B cell (primary cell): ENCODE data around the gene LPGAT1. TPM values are rescaled to one million over a fixed set of nuclear protein-coding genes. Genes with fewer than 3 reads are reported as not detected.
A peak's percentile ranks its signal among the peaks of the same experiment; 100 is the strongest.

ENCODE experiments used
- ATAC-seq: fragments of 200-7000 bp; cut with Tn5 transposase; one replicate; pipeline ENCODE4 v1.10.0; 2021; ENCODE audit warnings: low read depth, mild to moderate bottlenecking, moderate number of reproducible peaks, moderate library complexity
- CTCF ChIA-PET: fragments of 350-600 bp; sonication (Branson Sonifier 250); formaldehyde crosslinking; loops from one replicate; lab custom pipeline; 2021; ENCODE audit warnings: antibody characterized with exemption, inconsistent platforms; lab: Charles Lee
- POLR2A ChIA-PET: fragments of 350-600 bp; sonication (Branson Sonifier 250); formaldehyde crosslinking; loops from one replicate; lab custom pipeline; 2021; ENCODE audit warnings: antibody characterized with exemption; lab: Charles Lee
- DNase-seq: peaks from one replicate; pipeline ENCODE4 v3.0.0; 2013
- H2AFZ ChIP-seq: 2 replicates; pipeline ENCODE4 v1.6.1; 2012; ENCODE audit warnings: mild to moderate bottlenecking, low read depth, low read length; ENCODE audit not compliant: insufficient read depth, poor library complexity, severe bottlenecking
- H3K27ac ChIP-seq, 2 donors: 1 replicate in 1 of 2; 2 replicates in 1 of 2; pipeline ENCODE4 v1.5.1; 2012 to 2013; ENCODE audit warnings: low read length in 2 of 2, mild to moderate bottlenecking in 2 of 2, moderate library complexity in 1 of 2
- H3K27me3 ChIP-seq, 4 experiments: fragments of 200-600 bp in 1 of 4; sonication (generic) in 1 of 4; replicated peaks in 1 of 4; 1 replicate in 2 of 4; 2 replicates in 2 of 4; pipeline versions ENCODE4 v1.6.1 to v1.7.0; 2013 to 2016; ENCODE audit warnings: low read length in 3 of 4, mild to moderate bottlenecking in 2 of 4, mixed read lengths in 1 of 4, moderate library complexity in 1 of 4; ENCODE audit not compliant: insufficient read depth in 4 of 4, control insufficient read depth in 3 of 4; ENCODE audit errors: control extremely low read depth in 1 of 4
- H3K36me3 ChIP-seq, 2 experiments: replicated peaks in 1 of 2; 1 replicate in 1 of 2; 2 replicates in 1 of 2; pipeline versions ENCODE4 v1.6.1 to v1.7.1; 2013; ENCODE audit warnings: low read length in 1 of 2; ENCODE audit not compliant: insufficient read depth in 2 of 2, control insufficient read depth in 1 of 2; ENCODE audit errors: control extremely low read depth in 1 of 2, extremely low read depth in 1 of 2
- H3K4me1 ChIP-seq, 2 donors: fragments of 200-600 bp in 1 of 2; sonication (generic) in 1 of 2; 1 replicate in 1 of 2; 2 replicates in 1 of 2; pipeline versions ENCODE4 v1.5.1 to v1.6.1; 2013 to 2017; ENCODE audit warnings: low read length in 2 of 2; ENCODE audit not compliant: control insufficient read depth in 2 of 2, insufficient read depth in 2 of 2
- H3K4me2 ChIP-seq: replicated peaks from 2 replicates; pipeline ENCODE3; 2012; ENCODE audit warnings: mild to moderate bottlenecking, low read depth, low read length; ENCODE audit not compliant: poor library complexity, severe bottlenecking
- H3K4me3 ChIP-seq, 5 experiments: fragments of 200-600 bp in 1 of 5; sonication (generic) in 1 of 5; 1 replicate in 3 of 5; 2 replicates in 2 of 5; pipeline versions ENCODE4 v1.5.1 to v1.7.0; 2011 to 2016; ENCODE audit warnings: low read length in 4 of 5, mild to moderate bottlenecking in 4 of 5, low read depth in 2 of 5, control low read depth in 1 of 5, moderate library complexity in 1 of 5; ENCODE audit not compliant: insufficient read depth in 1 of 5; ENCODE audit errors: control extremely low read depth in 1 of 5, extremely low read depth in 1 of 5
- H3K79me2 ChIP-seq: fragments of 200-600 bp; sonication (generic); one replicate; pipeline ENCODE4 v1.6.0; 2016; ENCODE audit warnings: low read length; ENCODE audit not compliant: control insufficient read depth, insufficient read depth
- H3K9ac ChIP-seq: fragments of 200-600 bp; sonication (generic); 2 replicates; pipeline ENCODE4 v1.6.1; 2017; ENCODE audit warnings: mild to moderate bottlenecking, low read length, moderate library complexity
- H3K9me3 ChIP-seq, 3 donors: one replicate each; pipeline versions ENCODE4 v1.6.1 to v1.7.1; 2013; ENCODE audit warnings: low read length in 2 of 3; ENCODE audit not compliant: control insufficient read depth in 2 of 3, insufficient read depth in 1 of 3; ENCODE audit errors: control extremely low read depth in 1 of 3
- H4K20me1 ChIP-seq: 2 replicates; pipeline ENCODE4 v1.6.0; 2012; ENCODE audit warnings: mild to moderate bottlenecking, low read length; ENCODE audit not compliant: insufficient read depth, control insufficient read depth, poor library complexity, severe bottlenecking
- H3K27ac Mint-ChIP-seq: one replicate; pipeline ENCODE4 v1.8.0; 2021; ENCODE audit warnings: mixed read lengths
- H3K27me3 Mint-ChIP-seq: one replicate; pipeline ENCODE4 v1.8.0; 2021; ENCODE audit warnings: mixed read lengths
- H3K4me1 Mint-ChIP-seq: one replicate; pipeline ENCODE4 v1.8.0; 2021; ENCODE audit warnings: mixed read lengths
- H3K4me3 Mint-ChIP-seq: one replicate; pipeline ENCODE4 v1.8.0; 2021; ENCODE audit warnings: mixed read lengths
- H3K9me3 Mint-ChIP-seq: one replicate; pipeline ENCODE4 v1.8.0; 2022; ENCODE audit warnings: mixed read lengths; ENCODE audit not compliant: insufficient read depth
- EZH2 ChIP-seq: IDR thresholded peaks from 2 replicates; pipeline ENCODE4 v1.6.1; 2012; ENCODE audit warnings: borderline replicate concordance, low read depth, mild to moderate bottlenecking, moderate library complexity, low read length; ENCODE audit not compliant: insufficient read depth, poor library complexity, severe bottlenecking
- WGBS: methylation state at CpG from one replicate; pipeline ENCODE4 v1.1.5; 2013; ENCODE audit warnings: missing lambda C conversion rate; ENCODE audit not compliant: insufficient coverage; 5-methylcytosine and 5-hydroxymethylcytosine counted together
- intact Hi-C: fragments of 100-400 bp; cut with micrococcal nuclease; formaldehyde crosslinking; loops from one replicate; pipeline ENCODE4 v1.10.0; 2022
- polyA plus RNA-seq: library from polyadenylated mRNA; depleted of rRNA; stranded (reverse); fragments of >200 nt; gene quantifications from 2 replicates; pipeline ENCODE4 v1.2.3, GENCODE V29; 2012
- total RNA-seq, 2 donors: library from RNA; stranded (reverse); fragments of 120-200 nt in 1 of 2; gene quantifications; 1 replicate in 1 of 2; 2 replicates in 1 of 2; pipeline versions ENCODE4 v1.2.3 to v1.2.4, GENCODE V29; 2013 to 2022
- TF ChIP-seq, protein P1 (sequence below): fragments of 200-600 bp; IDR thresholded peaks from one replicate; pipeline ENCODE4 v1.8.0; 2022; ENCODE audit warnings: antibody characterized with exemption, mild to moderate bottlenecking

Gene LPGAT1
- total and polyA plus RNA-seq, 2 donors (not counting 1 experiment from before 2014, with no cell fraction given) = 9.3 to 63.8 TPM

DNA sequence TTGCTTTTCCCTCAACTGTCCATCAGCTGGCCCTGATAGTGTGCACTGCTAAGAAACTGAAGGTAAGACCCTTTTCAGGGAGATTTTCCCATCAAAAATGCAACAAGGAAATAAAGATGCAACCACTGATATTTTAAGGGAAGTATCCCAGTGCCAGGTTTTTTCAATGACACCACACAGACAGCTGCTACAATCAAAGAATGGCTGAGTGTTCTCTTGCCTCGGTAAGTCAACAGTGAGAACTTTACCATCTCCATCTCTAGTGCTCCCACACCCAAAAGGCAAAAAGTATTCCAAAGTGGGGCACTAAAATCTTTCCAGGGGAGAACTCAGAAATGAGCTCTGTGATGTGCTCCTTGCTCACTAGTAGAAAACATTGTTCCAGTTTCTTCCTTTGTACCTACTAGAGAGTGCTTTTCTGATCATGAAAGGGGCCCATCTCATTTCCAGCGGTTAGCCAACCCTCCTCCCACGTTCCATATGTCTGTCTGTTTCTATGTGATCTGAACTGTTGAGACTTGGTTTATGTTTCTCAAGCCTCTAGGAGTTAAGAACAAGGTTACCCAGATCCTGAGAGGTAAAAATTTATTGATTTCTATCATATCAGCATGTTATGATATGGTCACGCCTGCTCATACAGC lies 87.6 kb downstream of the LPGAT1 start:
- Mint-ChIP-seq H3K27me3 (no peaks in the 10 kb centered on the region), H3K27ac (peak overlapping the region; percentile 42), H3K4me1 (peaks cover 19% of the 10 kb centered on the region), H3K4me3 (no peak overlapping the region), H3K9me3 (no peaks in the 10 kb centered on the region)
- Histone ChIP-seq H4K20me1 (no peaks in the 10 kb centered on the region), H3K4me3 (no peak overlapping the region), H3K36me3 (peaks cover 4 to 7% of the 10 kb centered on the region in 2 experiments), H3K27ac (no peak overlapping the region), H3K9ac (no peak overlapping the region), H3K9me3 (no peaks in the 10 kb centered on the region), H3K4me1 (peaks cover 7 to 21% of the 10 kb centered on the region in 2 donors), H2AFZ (no peak overlapping the region), H3K27me3 (no peaks in the 10 kb centered on the region), H3K79me2 (no peaks in the 10 kb centered on the region), H3K4me2 (no peak overlapping the region)
- ChIA-PET POLR2A (no interaction called here), CTCF (interaction anchor here (0.6 to 1.4 kb wide), 4 partner anchors 44 to 713 kb away, joined by 3 to 4 read pairs (median 4); partner anchors contain the start of genes DTL and INTS7)
- no peak for TF ChIP-seq EZH2
- TF ChIP-seq, protein P1, sequence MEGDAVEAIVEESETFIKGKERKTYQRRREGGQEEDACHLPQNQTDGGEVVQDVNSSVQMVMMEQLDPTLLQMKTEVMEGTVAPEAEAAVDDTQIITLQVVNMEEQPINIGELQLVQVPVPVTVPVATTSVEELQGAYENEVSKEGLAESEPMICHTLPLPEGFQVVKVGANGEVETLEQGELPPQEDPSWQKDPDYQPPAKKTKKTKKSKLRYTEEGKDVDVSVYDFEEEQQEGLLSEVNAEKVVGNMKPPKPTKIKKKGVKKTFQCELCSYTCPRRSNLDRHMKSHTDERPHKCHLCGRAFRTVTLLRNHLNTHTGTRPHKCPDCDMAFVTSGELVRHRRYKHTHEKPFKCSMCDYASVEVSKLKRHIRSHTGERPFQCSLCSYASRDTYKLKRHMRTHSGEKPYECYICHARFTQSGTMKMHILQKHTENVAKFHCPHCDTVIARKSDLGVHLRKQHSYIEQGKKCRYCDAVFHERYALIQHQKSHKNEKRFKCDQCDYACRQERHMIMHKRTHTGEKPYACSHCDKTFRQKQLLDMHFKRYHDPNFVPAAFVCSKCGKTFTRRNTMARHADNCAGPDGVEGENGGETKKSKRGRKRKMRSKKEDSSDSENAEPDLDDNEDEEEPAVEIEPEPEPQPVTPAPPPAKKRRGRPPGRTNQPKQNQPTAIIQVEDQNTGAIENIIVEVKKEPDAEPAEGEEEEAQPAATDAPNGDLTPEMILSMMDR = no peak
- ATAC-seq (no peak), DNase-seq (no peak)
- WGBS = 88% methylated on average over 1 of the region's 4 CpGs
- intact Hi-C loops = no loop called here

DNA sequence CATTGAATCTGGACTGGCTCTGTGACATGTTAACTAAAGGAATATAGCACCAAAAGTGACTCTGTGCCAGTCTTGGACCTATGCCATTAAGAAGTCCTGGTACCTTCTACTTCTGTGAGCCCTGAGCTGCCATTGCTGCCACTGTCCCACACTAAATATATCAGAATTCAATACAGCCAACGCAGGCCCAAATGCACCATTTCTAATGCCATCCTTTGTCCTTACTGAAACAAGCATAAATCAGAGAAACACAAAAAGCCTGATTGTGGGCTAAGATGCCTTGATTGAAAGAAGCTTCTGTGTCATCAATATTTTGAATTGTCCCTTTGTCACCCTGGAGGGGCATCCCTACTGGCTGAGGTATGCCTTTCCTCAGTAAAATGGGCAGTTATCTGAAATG lies 88.3 kb downstream of the LPGAT1 start:
- Histone ChIP-seq H3K79me2 (no peaks in the 10 kb centered on the region), H3K4me2 (no peak overlapping the region), H3K9ac (no peak overlapping the region), H3K36me3 (peaks cover 2 to 4% of the 10 kb centered on the region in 2 experiments), H3K9me3 (no peaks in the 10 kb centered on the region), H3K4me3 (no peak overlapping the region), H3K27me3 (no peaks in the 10 kb centered on the region), H3K27ac (no peak overlapping the region), H2AFZ (no peak overlapping the region), H3K4me1 (peaks cover 7 to 21% of the 10 kb centered on the region in 2 donors), H4K20me1 (no peaks in the 10 kb centered on the region)
- POLR2A ChIA-PET = no interaction called here
- intact Hi-C loops = no loop called here
- ATAC-seq (no peak), DNase-seq (no peak)
- Mint-ChIP-seq H3K9me3 (no peaks in the 10 kb centered on the region), H3K4me3 (no peak overlapping the region), H3K27me3 (peaks cover 3% of the 10 kb centered on the region), H3K27ac (no peak overlapping the region), H3K4me1 (peaks cover 19% of the 10 kb centered on the region)
- no CpG with 5 or more reads among the region's 1 CpG for WGBS
- TF ChIP-seq EZH2 = no peak
- TF ChIP-seq, protein P1 = no peak
- CTCF ChIA-PET = interaction anchor here (0.9 to 1.4 kb wide), 3 partner anchors 43 to 714 kb away, joined by 3 to 4 read pairs (median 3); partner anchors contain the start of genes DTL and INTS7
